HG03066 (cell line): ENCODE results near the gene RAMP3.
"Not testable (repeated sequence)": the region's sequence is repeated elsewhere in the genome, so short reads cannot be mapped to it uniquely, and the experiment has no call there.

ENCODE experiments used
- ATAC-seq: cut with Tn5 transposase; IDR thresholded peaks from one replicate; pipeline ENCODE4 v1.9.1; 2021; ENCODE audit warnings: low read depth; ENCODE audit not compliant: unreplicated experiment

Gene RAMP3

GRCh38 chr7:45155357-45155900 is 2.2 kb upstream of the RAMP3 start:
- ATAC-seq = no peak

- no peak for ATAC-seq
Measured at GRCh38 chr7:45155941-45156340, 1.6 kb upstream of the RAMP3 start.

- ATAC-seq = no peak
Measured at GRCh38 chr7:45156516-45157272, 897 bp upstream of the RAMP3 start.

- ATAC-seq = no peak
Measured at GRCh38 chr7:45157286-45157652, 322 bp upstream of the RAMP3 start.

- no peak for ATAC-seq
Measured at GRCh38 chr7:45158471-45158870, 880 bp downstream of the RAMP3 start.

- no peak for ATAC-seq
Measured at GRCh38 chr7:45159296-45159695, 1.7 kb downstream of the RAMP3 start.

- peak; percentile 54 for ATAC-seq
Measured at GRCh38 chr7:45160417-45160881, 2.9 kb downstream of the RAMP3 start.

GRCh38 chr7:45161138-45161537 is 3.5 kb downstream of the RAMP3 start:
- no peak for ATAC-seq

GRCh38 chr7:45161842-45162241 is 4.3 kb downstream of the RAMP3 start:
- no peak for ATAC-seq

GRCh38 chr7:45162311-45162845 is 4.8 kb downstream of the RAMP3 start:
- no peak for ATAC-seq

- no peak for ATAC-seq
Measured at GRCh38 chr7:45162943-45163691, 5.5 kb downstream of the RAMP3 start.

- ATAC-seq = no peak
Measured at GRCh38 chr7:45163692-45164052, 6.1 kb downstream of the RAMP3 start.

- ATAC-seq = not testable (repeated sequence)
Measured at GRCh38 chr7:45164271-45164670, 6.7 kb downstream of the RAMP3 start.

GRCh38 chr7:45165857-45166256 is 8.3 kb downstream of the RAMP3 start:
- ATAC-seq = no peak

GRCh38 chr7:45171946-45172345 is 14.4 kb downstream of the RAMP3 start:
- no peak for ATAC-seq

GRCh38 chr7:45173596-45174327 is 16.2 kb downstream of the RAMP3 start:
- ATAC-seq = no peak

GRCh38 chr7:45174328-45174610 is 16.7 kb downstream of the RAMP3 start:
- ATAC-seq = no peak

GRCh38 chr7:45174966-45175765 is 17.6 kb downstream of the RAMP3 start:
- ATAC-seq = no peak

- ATAC-seq = no peak
Measured at GRCh38 chr7:45176091-45176490, 18.5 kb downstream of the RAMP3 start.
